Endothelial cell of umbilical vein (primary cell): ENCODE results near the gene RIMBP2. TPM values are rescaled to one million over a fixed set of nuclear protein-coding genes. Genes with fewer than 3 reads are reported as not detected.

Experiments
- BruUV-seq: library from RNA; stranded (reverse); fragments of 400-500 nt; replicated peaks from 2 replicates; lab custom pipeline; 2021; lab: Mats Ljungman, UMichigan
- CTCF ChIA-PET: fragments of 300-600, 350-600 bp; sonication (Branson Sonifier 250); formaldehyde crosslinking; loops from one replicate; lab custom pipeline; 2021; ENCODE audit warnings: antibody characterized with exemption, inconsistent platforms; lab: Charles Lee
- POLR2A ChIA-PET: fragments of 300-600, 350-600 bp; sonication (Branson Sonifier 250); formaldehyde crosslinking; loops from one replicate; lab custom pipeline; 2021; ENCODE audit warnings: antibody characterized with exemption, inconsistent platforms; lab: Charles Lee
- DNase-seq: peaks from one replicate; pipeline ENCODE4 v3.0.0-alpha.2; 2011; ENCODE audit warnings: low read depth, low spot score
- FAIRE-seq: peaks from 2 replicates; lab custom pipeline; 2011; peaks lifted over from hg19 to GRCh38; lab: Jason Lieb, UNC
- H2AFZ ChIP-seq: 2 replicates; pipeline ENCODE4 v1.6.0; 2012; ENCODE audit warnings: low read depth, low read length, control low read depth, inconsistent platforms
- H3K27ac ChIP-seq: 2 replicates; pipeline ENCODE4 v1.5.1; 2011; ENCODE audit warnings: low read depth, mild to moderate bottlenecking, control low read depth, low read length, moderate library complexity; ENCODE audit not compliant: insufficient read depth
- H3K27me3 ChIP-seq, 2 experiments: 2 replicates each; pipeline versions ENCODE4 v1.6.0 to v1.6.1; 2011; ENCODE audit warnings: low read length in 2 of 2, mixed read lengths in 1 of 2; ENCODE audit not compliant: control insufficient read depth in 2 of 2, insufficient read depth in 2 of 2
- H3K36me3 ChIP-seq, 2 experiments: 2 replicates in 1 of 2; 3 replicates in 1 of 2; pipeline ENCODE4 v1.5.1; 2011; ENCODE audit warnings: low read length in 2 of 2, mild to moderate bottlenecking in 1 of 2, moderate library complexity in 1 of 2; ENCODE audit not compliant: control insufficient read depth in 2 of 2, insufficient read depth in 2 of 2; ENCODE audit errors: extremely low read depth in 1 of 2
- H3K4me1 ChIP-seq: 3 replicates; pipeline ENCODE4 v1.5.1; 2011; ENCODE audit warnings: mild to moderate bottlenecking, low read length; ENCODE audit not compliant: control insufficient read depth, insufficient read depth; ENCODE audit errors: extremely low read depth
- H3K4me2 ChIP-seq: 2 replicates; pipeline ENCODE4 v1.6.1; 2011; ENCODE audit warnings: low read length, control low read depth, mixed read lengths; ENCODE audit not compliant: insufficient read depth
- H3K4me3 ChIP-seq, 3 experiments: fragments of 200-600 bp in 1 of 3; sonication (generic), shearing (Covaris generic) in 1 of 3; replicated peaks in 1 of 3; 2 replicates each; pipeline ENCODE4 v1.5.1; 2011 to 2016; ENCODE audit warnings: control low read depth in 3 of 3, low read length in 3 of 3, mild to moderate bottlenecking in 2 of 3, inconsistent platforms in 1 of 3, low read depth in 1 of 3, moderate library complexity in 1 of 3; ENCODE audit not compliant: insufficient read depth in 1 of 3
- H3K79me2 ChIP-seq: 2 replicates; pipeline ENCODE4 v1.6.0; 2012; ENCODE audit warnings: low read length, inconsistent platforms; ENCODE audit not compliant: control insufficient read depth, insufficient read depth
- H3K9ac ChIP-seq: replicated peaks from 2 replicates; pipeline ENCODE3; 2011; ENCODE audit warnings: low read length, control low read depth; ENCODE audit not compliant: insufficient read depth; ENCODE audit errors: extremely low read depth
- H3K9me1 ChIP-seq: replicated peaks from 3 replicates; pipeline ENCODE4 v1.6.0; 2011; ENCODE audit warnings: mild to moderate bottlenecking, low read length; ENCODE audit not compliant: control insufficient read depth, insufficient read depth; ENCODE audit errors: extremely low read depth
- H3K9me3 ChIP-seq: replicated peaks from 2 replicates; pipeline ENCODE4 v1.5.1; 2012; ENCODE audit warnings: low read length, inconsistent platforms; ENCODE audit not compliant: control insufficient read depth, insufficient read depth
- H4K20me1 ChIP-seq: replicated peaks from 2 replicates; pipeline ENCODE3; 2011; ENCODE audit warnings: mild to moderate bottlenecking, low read length; ENCODE audit not compliant: control insufficient read depth, insufficient read depth; ENCODE audit errors: extremely low read depth
- CTCF ChIP-seq, 2 donors: IDR thresholded peaks; 1 replicate in 1 of 2; 2 replicates in 1 of 2; pipeline ENCODE4 v1.5.1; 2011; ENCODE audit warnings: low read length in 2 of 2, mild to moderate bottlenecking in 2 of 2, moderate library complexity in 2 of 2, control low read depth in 1 of 2, inconsistent platforms in 1 of 2, low read depth in 1 of 2; ENCODE audit not compliant: insufficient read depth in 1 of 2; ENCODE audit errors: extremely low read depth in 1 of 2
- EZH2 ChIP-seq: IDR thresholded peaks from 2 replicates; pipeline ENCODE4 v1.6.1; 2012; ENCODE audit warnings: borderline replicate concordance, low read depth, mild to moderate bottlenecking, moderate library complexity, low read length, inconsistent platforms; ENCODE audit not compliant: severe bottlenecking
- FOS ChIP-seq: IDR thresholded peaks from 2 replicates; pipeline ENCODE4 v1.6.1; 2011; ENCODE audit warnings: mild to moderate bottlenecking, low read length, moderate library complexity, borderline replicate concordance; ENCODE audit not compliant: insufficient read depth
- GATA2 ChIP-seq: IDR thresholded peaks from 2 replicates; pipeline ENCODE4 v1.7.0; 2011; ENCODE audit warnings: low read depth, mild to moderate bottlenecking, moderate library complexity, mixed read lengths, low read length; ENCODE audit not compliant: insufficient read length, insufficient read depth
- JUN ChIP-seq: IDR thresholded peaks from 2 replicates; pipeline ENCODE4 v1.6.1; 2011; ENCODE audit warnings: borderline replicate concordance, low read depth; ENCODE audit not compliant: insufficient read length, insufficient read depth
- MAX ChIP-seq: IDR thresholded peaks from 2 replicates; pipeline ENCODE4 v1.6.1; 2011; ENCODE audit not compliant: insufficient read depth, insufficient read length
- MYC ChIP-seq: IDR thresholded peaks from one replicate; pipeline ENCODE4 v1.6.1; 2011; ENCODE audit warnings: mild to moderate bottlenecking, low read depth, low read length
- POLR2A ChIP-seq: IDR thresholded peaks from 2 replicates; pipeline ENCODE4 v1.6.1; 2012; ENCODE audit warnings: low read depth, mild to moderate bottlenecking, control low read depth, low read length
- POLR2AphosphoS5 ChIP-seq: IDR thresholded peaks from 2 replicates; pipeline ENCODE4 v1.6.1; 2012; ENCODE audit warnings: low read depth, mild to moderate bottlenecking, control low read depth, low read length, moderate library complexity; ENCODE audit not compliant: insufficient read depth
- dilution Hi-C: fragments of 300-500 bp; cut with MboI; formaldehyde crosslinking; loops from one replicate; pipeline ENCODE4 v1.15.0; 2019; ENCODE audit warnings: low sequenced_read_pairs; ENCODE audit not compliant: extremely low pct_ligation_motif_present
- intact Hi-C: fragments of 100-400 bp; cut with micrococcal nuclease; formaldehyde crosslinking; loops from one replicate; pipeline ENCODE4 v1.10.0; 2022
- polyA plus RNA-seq, 4 experiments: library from polyadenylated mRNA; depleted of rRNA in 3 of 4; stranded (reverse) in 3 of 4; unstranded in 1 of 4; fragments of >200 nt; gene quantifications; 2 replicates each; pipeline versions ENCODE4 v1.2.1 to v1.2.3, GENCODE V29; 2011 to 2012; ENCODE audit warnings: missing spikeins in 1 of 4
- total RNA-seq: library from RNA; stranded (reverse); gene quantifications from 2 replicates; pipeline ENCODE4 v1.2.3, GENCODE V29; 2021

The RIMBP2 gene
- total and polyA plus RNA-seq, 2 donors (not counting 3 experiments of a cell fraction or from before 2014, with no cell fraction given) = 0.04 TPM; not detected in 1

GRCh38 chr12:130621696-130622298, 94.3 kb downstream of the RIMBP2 start:
- TF ChIP-seq EZH2 (no peak), MAX (no peak), GATA2 (no peak), JUN (no peak)
- Histone ChIP-seq H3K9me3 (peaks cover 13% of the 10 kb centered on the region), H3K9me1 (no peaks in the 10 kb centered on the region), H3K9ac (no peak overlapping the region), H3K4me2 (no peak overlapping the region), H4K20me1 (no peaks in the 10 kb centered on the region), H3K4me3 (no peak overlapping the region), H3K27me3 (no peaks in the 10 kb centered on the region), H3K27ac (no peak overlapping the region), H2AFZ (no peak overlapping the region), H3K36me3 (no peaks in the 10 kb centered on the region), H3K79me2 (no peaks in the 10 kb centered on the region), H3K4me1 (no peaks in the 10 kb centered on the region)
- intact Hi-C loops (no loop called here), dilution Hi-C loops (no loop called here)
- ChIA-PET POLR2A (no interaction called here), CTCF (no interaction called here)
- no peak for FAIRE-seq
- BruUV-seq = no TSS peak
- no peak for DNase-seq

GRCh38 chr12:130620756-130621155, 95.3 kb downstream of the RIMBP2 start:
- Histone ChIP-seq H3K9me1 (no peaks in the 10 kb centered on the region), H4K20me1 (no peaks in the 10 kb centered on the region), H3K27ac (no peak overlapping the region), H3K9me3 (peaks cover 11% of the 10 kb centered on the region), H3K4me2 (no peak overlapping the region), H3K79me2 (no peaks in the 10 kb centered on the region), H2AFZ (no peak overlapping the region), H3K36me3 (no peaks in the 10 kb centered on the region), H3K4me1 (no peaks in the 10 kb centered on the region), H3K9ac (no peak overlapping the region), H3K4me3 (no peak overlapping the region), H3K27me3 (no peaks in the 10 kb centered on the region)
- BruUV-seq = no TSS peak
- no peak for FAIRE-seq
- dilution Hi-C loops = no loop called here
- TF ChIP-seq MYC (no peak), CTCF (IDR thresholded peaks at IDR 0.05; ENCODE audit: extremely low read depth in 1 of 2, insufficient read depth in 1 of 2, low read depth in 1 of 2, low read length in 2 of 2) (no peak), FOS (no peak), JUN (no peak), EZH2 (no peak), MAX (no peak), POLR2A (no peak), POLR2AphosphoS5 (no peak), GATA2 (no peak)
- intact Hi-C loops = no loop called here
- POLR2A ChIA-PET = no interaction called here
- DNase-seq = no peak
- CTCF ChIA-PET = no interaction called here
